Transverse colon (tissue), 4 donors: Measurements from ENCODE around the gene TEAD4.

Source experiments
- POLR2A ChIP-seq: fragments of 450-650 bp; IDR thresholded peaks from one replicate; pipeline ENCODE4 v1.6.1; 2016; ENCODE audit warnings: antibody characterized with exemption, mild to moderate bottlenecking, moderate library complexity
- POLR2AphosphoS5 ChIP-seq, 3 donors: sonication (generic); formaldehyde crosslinking; IDR thresholded peaks; one replicate each; pipeline ENCODE4 v1.6.1; 2016; ENCODE audit warnings: antibody characterized with exemption in 3 of 3
- TF ChIP-seq, protein P1 (sequence below), 5 experiments: fragments of 200-600 bp in 3 of 5; fragments of 450-650 bp in 2 of 5; sonication (generic) in 3 of 5; IDR thresholded peaks; 1 replicate in 2 of 5; 2 replicates in 3 of 5; pipeline ENCODE4 v1.5.1; 2016 to 2017; ENCODE audit warnings: antibody characterized with exemption in 5 of 5, inconsistent platforms in 3 of 5, mild to moderate bottlenecking in 2 of 5, moderate library complexity in 1 of 5

DNA sequence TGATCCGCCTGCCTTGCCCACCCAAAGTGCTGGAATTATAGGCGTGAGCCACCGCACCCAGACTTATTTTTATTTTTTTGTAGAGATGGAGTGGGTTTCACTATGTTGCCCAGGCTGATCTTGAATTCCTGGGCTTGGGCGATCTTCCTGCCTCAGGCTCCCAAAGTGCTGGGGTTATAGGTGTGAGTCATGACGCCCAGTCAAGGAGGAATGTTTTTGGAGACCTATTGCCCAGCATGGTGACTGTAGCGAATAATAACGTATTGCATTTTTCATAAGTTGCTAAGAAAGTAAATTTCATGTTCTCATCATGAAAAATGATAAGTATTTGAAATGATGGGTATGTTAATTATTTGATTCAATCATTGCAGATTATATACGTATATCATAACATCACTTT, 46.5 kb downstream of the TEAD4 start:
- TF ChIP-seq, protein P1, sequence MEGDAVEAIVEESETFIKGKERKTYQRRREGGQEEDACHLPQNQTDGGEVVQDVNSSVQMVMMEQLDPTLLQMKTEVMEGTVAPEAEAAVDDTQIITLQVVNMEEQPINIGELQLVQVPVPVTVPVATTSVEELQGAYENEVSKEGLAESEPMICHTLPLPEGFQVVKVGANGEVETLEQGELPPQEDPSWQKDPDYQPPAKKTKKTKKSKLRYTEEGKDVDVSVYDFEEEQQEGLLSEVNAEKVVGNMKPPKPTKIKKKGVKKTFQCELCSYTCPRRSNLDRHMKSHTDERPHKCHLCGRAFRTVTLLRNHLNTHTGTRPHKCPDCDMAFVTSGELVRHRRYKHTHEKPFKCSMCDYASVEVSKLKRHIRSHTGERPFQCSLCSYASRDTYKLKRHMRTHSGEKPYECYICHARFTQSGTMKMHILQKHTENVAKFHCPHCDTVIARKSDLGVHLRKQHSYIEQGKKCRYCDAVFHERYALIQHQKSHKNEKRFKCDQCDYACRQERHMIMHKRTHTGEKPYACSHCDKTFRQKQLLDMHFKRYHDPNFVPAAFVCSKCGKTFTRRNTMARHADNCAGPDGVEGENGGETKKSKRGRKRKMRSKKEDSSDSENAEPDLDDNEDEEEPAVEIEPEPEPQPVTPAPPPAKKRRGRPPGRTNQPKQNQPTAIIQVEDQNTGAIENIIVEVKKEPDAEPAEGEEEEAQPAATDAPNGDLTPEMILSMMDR (IDR thresholded peaks at IDR 0.05), result no peak
- TF ChIP-seq POLR2A, result no peak
- TF ChIP-seq POLR2AphosphoS5 (IDR thresholded peaks at IDR 0.05), result no peak
